GM21447 (cell line): ENCODE results near the gene WAPL.

Experiments used
- ATAC-seq: cut with Tn5 transposase; IDR thresholded peaks from one replicate; pipeline ENCODE4 v1.9.1; 2021; ENCODE audit not compliant: unreplicated experiment

WAPL gene

GRCh38 chr10:86415583-86415982, 106.0 kb downstream of the WAPL start:
- no peak for ATAC-seq

- no peak for ATAC-seq
Measured at GRCh38 chr10:86415116-86415515, 106.5 kb downstream of the WAPL start.

GRCh38 chr10:86413046-86413728, 108.4 kb downstream of the WAPL start:
- peak; percentile 72 for ATAC-seq

- no peak for ATAC-seq
Measured at GRCh38 chr10:86411852-86412560, 109.6 kb downstream of the WAPL start.

GRCh38 chr10:86411281-86411841, 110.2 kb downstream of the WAPL start:
- peak; percentile 58 for ATAC-seq

GRCh38 chr10:86410542-86411124, 111.0 kb downstream of the WAPL start:
- ATAC-seq: no peak

- ATAC-seq: no peak
Measured at GRCh38 chr10:86409183-86409582, 112.4 kb downstream of the WAPL start.

GRCh38 chr10:86403183-86403797, 118.3 kb downstream of the WAPL start:
- ATAC-seq: no peak

GRCh38 chr10:86402283-86402941, 119.2 kb downstream of the WAPL start:
- no peak for ATAC-seq

GRCh38 chr10:86401588-86402282, 119.9 kb downstream of the WAPL start:
- ATAC-seq: no peak

- ATAC-seq: peak; percentile 36
Measured at GRCh38 chr10:86400705-86401587, 120.6 kb downstream of the WAPL start.

- ATAC-seq: peak; percentile 82
Measured at GRCh38 chr10:86399879-86400704, 121.5 kb downstream of the WAPL start.

- no peak for ATAC-seq
Measured at GRCh38 chr10:86399514-86399878, 122.1 kb downstream of the WAPL start.

GRCh38 chr10:86397120-86397519, 124.5 kb downstream of the WAPL start:
- ATAC-seq: no peak

- ATAC-seq: no peak
Measured at GRCh38 chr10:86393862-86394455, 127.6 kb downstream of the WAPL start.

GRCh38 chr10:86393362-86393761, 128.2 kb downstream of the WAPL start:
- ATAC-seq: no peak

GRCh38 chr10:86392723-86393094, 128.9 kb downstream of the WAPL start:
- peak; percentile 58 for ATAC-seq
